Activated CD4-positive, alpha-beta T cell treated with anti-CD3 and anti-CD28 coated beads, Interleukin-2, amount 50 U/mL, for 4 hours (primary cell): ENCODE results near the gene ATP2B2.
"Not testable (repeated sequence)": the region's sequence is repeated elsewhere in the genome, so short reads cannot be mapped to it uniquely, and the experiment has no call there.

Source experiments
- DNase-seq, 2 experiments: peaks; one replicate each; pipeline ENCODE4 v3.0.0-alpha.2; 2020

Gene ATP2B2

GRCh38 chr3:10505050-10505790 is at the start of gene ATP2B2:
Gene ATP2B2, minus strand, starts transcription at chr3:10505586. Its CDS starts 56,043 bp downstream, at chr3:10449543.
- DNase-seq = no peak

GRCh38 chr3:10554746-10555145 is 49.4 kb upstream of the ATP2B2 start:
- DNase-seq = no peak

DNA sequence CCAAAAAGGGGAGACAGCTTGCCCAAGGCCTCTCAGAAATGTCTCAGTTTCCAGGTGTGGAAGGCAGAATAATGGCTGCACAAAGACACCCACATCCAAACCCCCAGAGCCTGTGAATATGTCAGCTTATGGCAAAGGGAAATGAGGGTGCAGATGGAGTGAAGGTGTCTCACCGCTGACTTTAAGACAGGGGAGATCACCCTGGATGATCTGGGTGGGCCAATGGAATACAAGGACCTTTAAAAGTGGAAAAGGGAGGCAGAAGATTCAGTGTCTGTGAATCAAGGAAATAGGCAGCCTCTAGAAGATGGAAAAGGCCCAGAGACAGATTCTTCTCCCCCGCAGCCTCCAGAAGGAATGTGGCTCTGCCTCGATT is 48.8 kb upstream of the ATP2B2 start:
- DNase-seq = no peak

DNA sequence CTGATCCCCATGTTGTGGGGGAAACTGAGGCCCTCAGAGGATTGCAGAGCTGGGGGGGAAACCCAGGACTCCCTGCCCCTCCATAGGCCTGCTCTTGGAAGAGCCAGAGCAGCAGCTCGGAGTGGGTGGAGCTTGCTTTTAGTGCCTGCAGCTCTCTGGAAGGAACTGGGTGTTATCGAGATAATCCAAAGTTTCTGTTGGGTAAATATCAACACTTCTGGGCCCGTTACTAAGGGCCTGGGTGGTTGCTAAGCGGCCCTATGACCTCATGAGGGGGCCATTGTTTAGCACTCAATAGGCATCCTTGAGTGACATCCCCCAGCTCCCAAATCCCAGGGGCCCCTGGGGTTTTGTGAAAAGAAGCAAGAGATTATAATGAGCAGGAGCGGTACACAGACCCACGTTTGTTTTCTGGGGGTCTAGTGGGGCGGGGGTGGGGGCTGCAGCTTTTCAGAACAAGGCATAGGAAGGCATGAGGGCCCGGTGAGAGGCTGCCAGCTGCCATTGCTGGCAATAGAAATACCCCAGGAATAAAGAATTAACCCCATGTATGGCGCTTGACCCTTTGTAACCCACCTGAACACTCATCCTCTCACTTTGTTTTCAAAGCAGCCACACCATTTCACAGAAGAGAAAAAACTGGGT is 48.3 kb upstream of the ATP2B2 start:
- DNase-seq = no peak

- no peak for DNase-seq
Measured at GRCh38 chr3:10552631-10552943, 47.2 kb upstream of the ATP2B2 start.

GRCh38 chr3:10551821-10552630 is 46.6 kb upstream of the ATP2B2 start:
- peak; percentile 86 to 87 for DNase-seq

DNA sequence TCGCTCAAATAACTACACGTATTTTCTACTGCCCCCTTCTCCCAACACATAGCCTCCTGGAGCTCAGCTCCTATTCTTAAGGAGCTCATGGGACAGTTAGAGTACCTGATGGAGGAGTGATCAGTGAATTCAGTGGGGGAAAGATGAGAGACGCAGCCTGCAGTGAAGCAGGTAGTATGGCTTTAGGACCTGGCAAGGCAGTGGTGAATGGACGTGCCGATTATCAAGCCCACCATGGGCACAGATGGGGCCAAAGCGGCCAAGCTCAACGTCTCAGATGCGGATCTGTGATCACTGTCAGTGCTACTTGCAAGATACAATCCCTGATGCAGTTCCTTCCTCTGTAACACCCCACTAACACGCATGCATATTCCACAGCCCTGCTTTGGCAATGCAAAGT is 45.8 kb upstream of the ATP2B2 start:
- no peak for DNase-seq

- DNase-seq = no peak
Measured at GRCh38 chr3:10550705-10551104, 45.3 kb upstream of the ATP2B2 start.

DNA sequence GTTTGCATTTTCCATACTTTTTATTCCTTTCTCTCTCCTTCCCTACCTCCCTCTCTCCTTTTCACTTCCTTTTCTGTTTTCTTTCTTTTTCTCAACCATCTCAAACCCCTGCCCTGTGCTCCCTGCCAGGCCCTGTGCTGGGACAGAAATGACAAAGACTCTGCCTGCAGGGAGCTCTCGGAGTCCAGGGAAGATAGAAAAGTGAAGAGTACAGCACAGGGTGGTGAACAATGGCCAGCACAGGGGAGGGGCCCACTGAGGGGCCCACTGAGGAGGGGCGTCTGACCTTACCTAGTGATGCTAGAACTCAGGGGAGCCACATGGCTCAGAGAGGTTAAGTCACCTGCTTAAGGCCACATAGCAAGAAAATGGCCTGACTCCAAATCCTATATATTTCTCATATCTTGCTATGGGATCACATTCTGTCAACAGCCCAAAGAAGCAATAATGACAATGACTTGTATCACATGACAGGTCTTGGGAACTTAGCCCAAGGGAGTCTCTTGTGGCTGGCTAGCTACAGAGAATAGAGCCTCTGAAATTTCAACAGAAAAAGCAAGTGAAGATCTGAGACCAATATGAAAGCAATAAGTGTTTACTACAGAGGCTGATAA is 44.3 kb upstream of the ATP2B2 start:
- DNase-seq = no peak

GRCh38 chr3:10548992-10549391 is 43.6 kb upstream of the ATP2B2 start:
- peak in 1 of 2 experiments; percentile 18 for DNase-seq

- no peak for DNase-seq
Measured at GRCh38 chr3:10547841-10548783, 42.7 kb upstream of the ATP2B2 start.

DNA sequence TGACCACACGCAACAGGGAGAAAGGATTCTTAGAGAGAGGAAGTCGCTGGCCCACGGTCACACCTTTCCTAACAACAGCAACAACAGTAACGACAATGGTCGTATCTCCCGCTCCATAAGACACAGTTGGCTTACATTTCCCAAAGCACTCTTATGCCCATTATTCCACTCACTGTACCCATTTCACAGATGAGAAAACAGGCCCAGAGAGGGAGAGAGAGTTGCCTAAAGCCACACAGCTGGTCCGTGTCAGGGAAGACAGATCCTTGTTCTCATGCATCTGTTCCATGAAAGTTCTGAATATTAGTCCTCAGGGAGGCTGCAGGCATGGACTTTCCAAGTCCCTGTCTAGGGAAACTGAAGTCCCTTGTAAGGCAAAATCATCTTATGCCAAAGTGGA is 42.0 kb upstream of the ATP2B2 start:
- no peak for DNase-seq

- DNase-seq = no peak
Measured at GRCh38 chr3:10546820-10547263, 41.5 kb upstream of the ATP2B2 start.

GRCh38 chr3:10546181-10546624 is 40.8 kb upstream of the ATP2B2 start:
- no peak for DNase-seq

GRCh38 chr3:10542518-10542917 is 37.1 kb upstream of the ATP2B2 start:
- no peak for DNase-seq

GRCh38 chr3:10540347-10540746 is 35.0 kb upstream of the ATP2B2 start:
- DNase-seq = not testable (repeated sequence)

DNA sequence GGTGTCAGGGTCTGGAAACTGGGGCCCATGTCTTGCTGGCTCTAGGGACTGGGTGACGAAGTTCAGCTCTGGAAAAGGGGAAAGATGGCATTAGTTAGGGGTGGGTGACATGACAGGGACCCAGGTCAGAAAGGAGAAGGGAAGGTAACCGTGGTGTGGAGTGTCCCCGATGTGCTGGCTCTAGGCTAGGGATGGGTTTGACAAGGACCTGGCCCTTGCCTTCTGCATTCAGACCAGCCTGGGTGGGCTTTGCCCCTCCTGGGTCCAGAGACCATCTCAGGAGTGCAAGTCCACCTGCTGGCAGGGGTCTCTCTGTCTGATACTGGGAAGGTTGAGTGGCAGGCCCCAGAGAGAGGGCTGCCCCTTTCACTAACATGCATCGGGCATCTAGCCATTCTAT is 28.7 kb upstream of the ATP2B2 start:
- DNase-seq = no peak

DNA sequence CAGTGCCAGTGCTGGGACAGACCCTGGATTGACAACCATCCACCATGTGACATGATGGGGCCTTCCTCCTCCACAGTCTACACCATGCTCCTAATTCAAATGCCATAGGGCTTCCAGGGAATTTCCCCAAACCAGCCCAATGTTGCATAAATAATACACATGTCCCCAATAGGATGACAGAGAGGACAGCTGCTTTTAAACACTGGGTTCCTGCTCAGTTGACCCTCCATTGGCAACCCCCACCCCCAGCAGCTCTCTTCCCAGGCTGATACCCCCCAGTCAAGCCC is 28.3 kb upstream of the ATP2B2 start:
- no peak for DNase-seq

GRCh38 chr3:10532939-10533736 is 27.8 kb upstream of the ATP2B2 start:
- DNase-seq = no peak

- DNase-seq = no peak
Measured at GRCh38 chr3:10531031-10531430, 25.6 kb upstream of the ATP2B2 start.

GRCh38 chr3:10530241-10530640 is 24.9 kb upstream of the ATP2B2 start:
- no peak for DNase-seq

DNA sequence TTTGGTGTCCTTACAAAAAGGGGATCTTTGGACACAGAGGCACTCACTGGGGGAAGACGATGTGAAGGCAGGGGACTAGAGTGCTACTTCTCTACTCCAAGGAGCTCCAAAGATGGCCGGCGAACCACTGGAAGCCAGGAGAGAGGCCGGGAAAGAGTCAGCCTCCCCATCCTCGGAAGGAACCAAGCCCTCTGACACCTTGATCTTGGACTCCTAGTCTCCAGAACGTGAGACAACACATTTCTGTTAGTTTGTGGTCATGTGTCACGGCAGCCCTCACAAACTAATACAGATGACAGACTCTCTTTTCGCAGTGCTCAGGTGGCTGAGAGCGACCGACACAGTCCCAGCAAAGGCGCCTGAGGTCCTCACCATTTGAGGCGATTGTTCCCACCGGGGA is 24.4 kb upstream of the ATP2B2 start:
- DNase-seq = no peak
